Measurements from ENCODE around the gene TIGD2. TPM values are rescaled to one million over a fixed set of nuclear protein-coding genes. Genes with fewer than 3 reads are reported as not detected.

Gene TIGD2
- total and polyA plus RNA-seq, 2 of the 13 experiments (the other 11 are each of a cell fraction or from before 2014, with no cell fraction given): 3.1 to 15.5 TPM

GRCh38 chr4:89117115-89117514 is 5.8 kb downstream of the TIGD2 start:
- Histone ChIP-seq H2AFZ (ENCODE audit: low read length) (no peak overlapping the region), H3K4me2 (ENCODE audit: low read depth, low read length) (no peak overlapping the region), H3K79me2 (ENCODE audit: insufficient read depth, low read length) (peaks cover 5% of the 10 kb centered on the region), H3K4me1 (ENCODE audit: insufficient read depth, low read length) (peaks cover 65% of the 10 kb centered on the region), H3K9ac (ENCODE audit: insufficient read depth, low read depth, low read length) (no peak overlapping the region), H3K9me3 (ENCODE audit: low read length) (no peaks in the 10 kb centered on the region), H3K4me3 (replicated peaks in 1 of 3; ENCODE audit: insufficient read depth in 1 of 3, low read depth in 2 of 3, low read length in 3 of 3) (no peak overlapping the region), H4K20me1 (ENCODE audit: insufficient read depth, low read length) (no peaks in the 10 kb centered on the region), H3K36me3 (replicated peaks in 1 of 2; ENCODE audit: control insufficient read depth in 1 of 2, insufficient read depth in 2 of 2, low read length in 2 of 2) (no peaks in the 10 kb centered on the region), H3K27ac (ENCODE audit: extremely low read length, insufficient read depth, low read length) (no peak overlapping the region), H3K27me3 (ENCODE audit: control insufficient read depth in 1 of 2, insufficient read depth in 2 of 2, low read length in 2 of 2) (no peaks in the 10 kb centered on the region)
- ChIA-PET CTCF (ENCODE audit: low intra/inter-chr PET ratio, low total read pairs) (no interaction called here), POLR2A (no interaction called here)
- in situ Hi-C loops (cut with HindIII; ENCODE audit: extremely low pct_ligation_motif_present, low pct_unique_long_range_greater_than_20kb): no loop called here
- TF ChIP-seq MTERF4 (CRISPR knock-in tag; IDR thresholded peaks at IDR 0.05): no peak
- no peak for TF ChIP-seq POLR2AphosphoS2 (IDR thresholded peaks at IDR 0.05; ENCODE audit: low read depth, low read length)
- FAIRE-seq (no peak), DNase-seq (ENCODE audit: low spot score) (no peak), ATAC-seq (no peak)
- 90% methylated on average over 3 of the region's 3 CpGs for WGBS (ENCODE audit: low lambda C conversion rate)
- no TSS peak for BruUV-seq (replicated peaks)
- intact Hi-C loops (cut with micrococcal nuclease; ENCODE audit: unreplicated experiment): no loop called here

DNA sequence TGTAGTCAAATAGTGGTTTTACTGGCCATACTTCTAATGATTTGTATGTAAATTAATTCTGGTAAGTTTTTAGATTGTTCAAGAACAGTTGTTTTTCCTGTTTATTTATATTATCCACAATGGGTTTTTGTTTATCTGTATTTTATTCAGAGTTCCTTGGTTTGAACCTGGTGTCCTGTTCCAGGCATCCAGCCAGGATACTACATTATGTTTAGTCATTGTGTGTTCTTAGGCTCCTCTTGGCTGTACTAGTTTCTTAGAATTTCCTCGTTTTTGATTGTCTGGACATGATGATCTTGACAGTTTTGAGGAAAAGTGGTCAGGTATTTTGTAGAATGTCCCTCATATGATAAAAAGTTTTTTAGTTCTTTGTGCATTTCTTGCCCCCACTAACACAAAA is 7.8 kb downstream of the TIGD2 start:
- no peak for ATAC-seq
- TF ChIP-seq NFRKB (IDR thresholded peaks at IDR 0.05) (no peak), RFXANK (CRISPR knock-in tag; IDR thresholded peaks at IDR 0.05) (no peak), ZNF329 (CRISPR knock-in tag; IDR thresholded peaks at IDR 0.05; ENCODE audit: low read depth) (no peak), ZMYM3 (CRISPR knock-in tag; IDR thresholded peaks at IDR 0.05) (no peak), KMT2B (CRISPR knock-in tag; IDR thresholded peaks at IDR 0.05) (no peak)
- TF ChIP-seq, protein P1, sequence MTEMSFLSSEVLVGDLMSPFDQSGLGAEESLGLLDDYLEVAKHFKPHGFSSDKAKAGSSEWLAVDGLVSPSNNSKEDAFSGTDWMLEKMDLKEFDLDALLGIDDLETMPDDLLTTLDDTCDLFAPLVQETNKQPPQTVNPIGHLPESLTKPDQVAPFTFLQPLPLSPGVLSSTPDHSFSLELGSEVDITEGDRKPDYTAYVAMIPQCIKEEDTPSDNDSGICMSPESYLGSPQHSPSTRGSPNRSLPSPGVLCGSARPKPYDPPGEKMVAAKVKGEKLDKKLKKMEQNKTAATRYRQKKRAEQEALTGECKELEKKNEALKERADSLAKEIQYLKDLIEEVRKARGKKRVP (CRISPR knock-in tag; IDR thresholded peaks at IDR 0.05): no peak
- H4K20me1 ChIP-seq (ENCODE audit: insufficient read depth, low read length): no peaks in the 10 kb centered on the region
- in situ Hi-C loops (cut with HindIII; ENCODE audit: extremely low pct_ligation_motif_present, low pct_unique_long_range_greater_than_20kb) (no loop called here), intact Hi-C loops (cut with micrococcal nuclease; ENCODE audit: unreplicated experiment) (no loop called here)
- DNase-seq (ENCODE audit: low spot score): no peak
- H3K4me3 ChIP-seq (replicated peaks in 1 of 3; ENCODE audit: insufficient read depth in 1 of 3, low read depth in 2 of 3, low read length in 3 of 3): no peak overlapping the region
- H3K9ac ChIP-seq (ENCODE audit: insufficient read depth, low read depth, low read length): no peak overlapping the region
- CTCF ChIA-PET (ENCODE audit: low intra/inter-chr PET ratio, low total read pairs): no interaction called here
- H3K4me2 ChIP-seq (ENCODE audit: low read depth, low read length): no peak overlapping the region
- no peaks in the 10 kb centered on the region for H3K9me3 ChIP-seq (ENCODE audit: low read length)
- no peak for FAIRE-seq
- H3K79me2 ChIP-seq (ENCODE audit: insufficient read depth, low read length): peaks cover 2% of the 10 kb centered on the region
- H3K27ac ChIP-seq (ENCODE audit: extremely low read length, insufficient read depth, low read length): no peak overlapping the region
- H3K36me3 ChIP-seq (replicated peaks in 1 of 2; ENCODE audit: control insufficient read depth in 1 of 2, insufficient read depth in 2 of 2, low read length in 2 of 2): no peaks in the 10 kb centered on the region
- H3K4me1 ChIP-seq (ENCODE audit: insufficient read depth, low read length): peaks cover 66% of the 10 kb centered on the region
- no TSS peak for BruUV-seq (replicated peaks)
- POLR2A ChIA-PET: no interaction called here
- 86% methylated on average over 1 of the region's 1 CpG for WGBS (ENCODE audit: low lambda C conversion rate)
- H2AFZ ChIP-seq (ENCODE audit: low read length): no peak overlapping the region
- no peaks in the 10 kb centered on the region for H3K27me3 ChIP-seq (ENCODE audit: control insufficient read depth in 1 of 2, insufficient read depth in 2 of 2, low read length in 2 of 2)

Data from HepG2 (cell line).